ENCODE measurements around the gene WAPL.

Gene WAPL

GRCh38 chr10:86483664-86484063 is 37.9 kb downstream of the WAPL start:
- H3K27ac ChIP-seq (ENCODE audit: low read depth, low read length) = no peak overlapping the region
- H3K4me2 ChIP-seq (ENCODE audit: low read length) = no peak overlapping the region
- no peak overlapping the region for H3K18ac ChIP-seq (ENCODE audit: low read length)
- H3K36me3 ChIP-seq (ENCODE audit: control insufficient read depth, insufficient read depth, low read length) = peaks cover 2% of the 10 kb centered on the region
- no peaks in the 10 kb centered on the region for H3K4me1 ChIP-seq (ENCODE audit: control insufficient read depth, low read depth, low read length)
- H2BK5ac ChIP-seq (ENCODE audit: low read length) = no peak overlapping the region
- no peak overlapping the region for H4K5ac ChIP-seq (ENCODE audit: low read length)
- H3K27me3 ChIP-seq (ENCODE audit: insufficient read depth, low read length, poor library complexity) = no peaks in the 10 kb centered on the region
- DNase-seq = no peak
- H3K23ac ChIP-seq (ENCODE audit: low read length) = no peak overlapping the region
- no peak overlapping the region for H3K9ac ChIP-seq (ENCODE audit: low read length)
- H3K56ac ChIP-seq (ENCODE audit: low read length) = no peak overlapping the region
- no peak overlapping the region for H3K4me3 ChIP-seq (ENCODE audit: low read length)
- H2AK5ac ChIP-seq (ENCODE audit: low read length) = no peak overlapping the region
- no peak overlapping the region for H4K8ac ChIP-seq (ENCODE audit: low read depth, low read length)
- no peak overlapping the region for H3K4ac ChIP-seq (ENCODE audit: low read depth, low read length)
- H2BK15ac ChIP-seq (replicated peaks; ENCODE audit: low read depth) = no peak overlapping the region
- H3K79me1 ChIP-seq (ENCODE audit: low read length) = peaks cover 7% of the 10 kb centered on the region
- H2BK120ac ChIP-seq (ENCODE audit: low read depth, low read length) = no peak overlapping the region
- whole genome bisulfite sequencing (ENCODE audit: extremely low coverage, insufficient coverage, low lambda C conversion rate) = no CpG with 5 or more reads among the region's 8 CpGs
- peaks cover 3% of the 10 kb centered on the region for H3K79me2 ChIP-seq (ENCODE audit: control insufficient read depth, insufficient read depth, low read length)

DNA sequence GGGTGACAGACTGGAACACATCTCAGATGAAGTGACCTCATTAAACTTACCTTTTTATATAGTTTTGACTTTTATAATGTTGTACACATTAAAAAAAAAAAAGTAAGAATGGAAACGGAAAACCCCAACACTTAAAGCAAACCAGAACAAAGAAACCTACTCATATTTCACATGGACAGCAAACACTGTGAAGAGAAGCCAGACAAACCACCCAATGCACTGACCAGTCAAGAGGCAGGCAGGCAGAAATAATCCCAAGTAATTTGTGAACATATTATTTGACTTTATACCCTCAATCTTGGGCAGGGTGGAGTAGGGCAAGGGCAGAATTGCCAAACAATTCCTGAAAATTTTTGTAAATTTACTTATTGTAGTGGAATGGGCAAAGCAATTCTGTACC is 39.8 kb downstream of the WAPL start:
- H3K9ac ChIP-seq (ENCODE audit: low read length) = no peak overlapping the region
- H3K4me1 ChIP-seq (ENCODE audit: control insufficient read depth, low read depth, low read length) = no peaks in the 10 kb centered on the region
- H3K4ac ChIP-seq (ENCODE audit: low read depth, low read length) = no peak overlapping the region
- H3K36me3 ChIP-seq (ENCODE audit: control insufficient read depth, insufficient read depth, low read length) = no peaks in the 10 kb centered on the region
- H3K79me1 ChIP-seq (ENCODE audit: low read length) = peaks cover 3% of the 10 kb centered on the region
- H3K56ac ChIP-seq (ENCODE audit: low read length) = no peak overlapping the region
- H3K4me2 ChIP-seq (ENCODE audit: low read length) = no peak overlapping the region
- H3K27ac ChIP-seq (ENCODE audit: low read depth, low read length) = no peak overlapping the region
- H2BK120ac ChIP-seq (ENCODE audit: low read depth, low read length) = no peak overlapping the region
- no peak overlapping the region for H2AK5ac ChIP-seq (ENCODE audit: low read length)
- H3K23ac ChIP-seq (ENCODE audit: low read length) = no peak overlapping the region
- H3K4me3 ChIP-seq (ENCODE audit: low read length) = no peak overlapping the region
- no peak overlapping the region for H3K18ac ChIP-seq (ENCODE audit: low read length)
- no CpG with 5 or more reads among the region's 1 CpG for WGBS (ENCODE audit: extremely low coverage, insufficient coverage, low lambda C conversion rate)
- H4K8ac ChIP-seq (ENCODE audit: low read depth, low read length) = no peak overlapping the region
- no peak for DNase-seq
- H4K5ac ChIP-seq (ENCODE audit: low read length) = no peak overlapping the region
- no peak overlapping the region for H2BK5ac ChIP-seq (ENCODE audit: low read length)
- H2BK15ac ChIP-seq (replicated peaks; ENCODE audit: low read depth) = no peak overlapping the region
- H3K79me2 ChIP-seq (ENCODE audit: control insufficient read depth, insufficient read depth, low read length) = no peaks in the 10 kb centered on the region
- no peaks in the 10 kb centered on the region for H3K27me3 ChIP-seq (ENCODE audit: insufficient read depth, low read length, poor library complexity)

DNA sequence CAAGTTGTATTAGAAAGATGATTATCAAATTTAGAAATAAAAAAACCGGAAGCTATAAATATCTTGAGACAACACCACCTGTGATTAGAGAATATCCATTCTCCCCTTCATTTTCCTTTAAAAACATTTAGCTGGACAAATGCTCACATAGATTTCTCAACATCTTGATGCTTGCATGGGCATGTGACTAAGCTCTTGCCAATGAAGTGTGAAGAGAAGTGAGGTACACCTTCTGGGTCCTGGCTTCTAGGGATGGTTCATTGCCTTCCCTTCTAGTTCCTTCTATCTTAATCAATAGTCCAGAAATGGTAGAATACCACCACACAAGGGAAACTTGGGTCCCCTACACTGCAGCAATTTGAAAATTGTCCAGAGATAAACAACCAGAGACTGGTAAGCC is 41.0 kb downstream of the WAPL start:
- Histone ChIP-seq H4K5ac (ENCODE audit: low read length) (no peak overlapping the region), H3K4ac (ENCODE audit: low read depth, low read length) (no peak overlapping the region), H3K23ac (ENCODE audit: low read length) (no peak overlapping the region), H3K79me1 (ENCODE audit: low read length) (peaks cover 3% of the 10 kb centered on the region), H2BK120ac (ENCODE audit: low read depth, low read length) (no peak overlapping the region), H3K27me3 (ENCODE audit: insufficient read depth, low read length, poor library complexity) (no peaks in the 10 kb centered on the region), H3K79me2 (ENCODE audit: control insufficient read depth, insufficient read depth, low read length) (no peaks in the 10 kb centered on the region), H3K36me3 (ENCODE audit: control insufficient read depth, insufficient read depth, low read length) (no peaks in the 10 kb centered on the region), H3K18ac (ENCODE audit: low read length) (no peak overlapping the region), H2AK5ac (ENCODE audit: low read length) (no peak overlapping the region), H2BK15ac (replicated peaks; ENCODE audit: low read depth) (no peak overlapping the region), H4K8ac (ENCODE audit: low read depth, low read length) (no peak overlapping the region), H3K56ac (ENCODE audit: low read length) (no peak overlapping the region), H3K4me2 (ENCODE audit: low read length) (no peak overlapping the region), H3K9ac (ENCODE audit: low read length) (no peak overlapping the region), H2BK5ac (ENCODE audit: low read length) (no peak overlapping the region), H3K4me1 (ENCODE audit: control insufficient read depth, low read depth, low read length) (no peaks in the 10 kb centered on the region), H3K27ac (ENCODE audit: low read depth, low read length) (no peak overlapping the region), H3K4me3 (ENCODE audit: low read length) (no peak overlapping the region)
- no peak for DNase-seq
- no CpG with 5 or more reads among the region's 1 CpG for WGBS (ENCODE audit: extremely low coverage, insufficient coverage, low lambda C conversion rate)

DNA sequence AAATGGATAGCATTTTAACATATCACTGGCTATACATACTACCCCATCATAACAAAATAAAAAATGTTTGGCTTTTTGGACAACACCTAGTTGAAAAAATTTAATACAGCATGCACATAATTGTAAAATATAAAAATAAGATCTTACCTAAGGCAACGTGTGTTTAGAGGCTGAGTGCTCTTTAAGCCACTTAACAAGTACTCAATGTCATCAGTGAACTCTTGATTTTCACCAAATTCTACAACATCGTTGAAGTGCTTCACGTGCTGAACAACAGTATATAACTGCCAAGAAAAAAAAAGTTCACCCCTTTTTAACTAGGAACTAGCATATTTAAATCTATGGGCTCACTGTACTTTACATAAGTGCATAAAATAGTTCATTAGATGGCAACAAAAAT is 49.5 kb downstream of the WAPL start:
- Histone ChIP-seq H3K4me2 (ENCODE audit: low read length) (no peak overlapping the region), H3K79me2 (ENCODE audit: control insufficient read depth, insufficient read depth, low read length) (no peaks in the 10 kb centered on the region), H2BK120ac (ENCODE audit: low read depth, low read length) (no peak overlapping the region), H3K79me1 (ENCODE audit: low read length) (peaks cover 2% of the 10 kb centered on the region), H4K5ac (ENCODE audit: low read length) (no peak overlapping the region), H3K27me3 (ENCODE audit: insufficient read depth, low read length, poor library complexity) (no peaks in the 10 kb centered on the region), H3K56ac (ENCODE audit: low read length) (no peak overlapping the region), H3K27ac (ENCODE audit: low read depth, low read length) (no peak overlapping the region), H3K4me1 (ENCODE audit: control insufficient read depth, low read depth, low read length) (no peaks in the 10 kb centered on the region), H3K4me3 (ENCODE audit: low read length) (no peak overlapping the region), H2BK5ac (ENCODE audit: low read length) (no peak overlapping the region), H3K9ac (ENCODE audit: low read length) (no peak overlapping the region), H2AK5ac (ENCODE audit: low read length) (no peak overlapping the region), H4K8ac (ENCODE audit: low read depth, low read length) (no peak overlapping the region), H2BK15ac (replicated peaks; ENCODE audit: low read depth) (no peak overlapping the region), H3K23ac (ENCODE audit: low read length) (no peak overlapping the region), H3K4ac (ENCODE audit: low read depth, low read length) (no peak overlapping the region), H3K36me3 (ENCODE audit: control insufficient read depth, insufficient read depth, low read length) (peaks cover 2% of the 10 kb centered on the region), H3K18ac (ENCODE audit: low read length) (no peak overlapping the region)
- WGBS (ENCODE audit: extremely low coverage, insufficient coverage, low lambda C conversion rate) = no CpG with 5 or more reads among the region's 3 CpGs
- DNase-seq = no peak

- no CpG with 5 or more reads among the region's 10 CpGs for WGBS (ENCODE audit: extremely low coverage, insufficient coverage, low lambda C conversion rate)
- Histone ChIP-seq H3K36me3 (ENCODE audit: control insufficient read depth, insufficient read depth, low read length) (no peaks in the 10 kb centered on the region), H3K27ac (ENCODE audit: low read depth, low read length) (no peak overlapping the region)
Observed at GRCh38 chr10:86461963-86462804, 59.4 kb downstream of the WAPL start.

DNA sequence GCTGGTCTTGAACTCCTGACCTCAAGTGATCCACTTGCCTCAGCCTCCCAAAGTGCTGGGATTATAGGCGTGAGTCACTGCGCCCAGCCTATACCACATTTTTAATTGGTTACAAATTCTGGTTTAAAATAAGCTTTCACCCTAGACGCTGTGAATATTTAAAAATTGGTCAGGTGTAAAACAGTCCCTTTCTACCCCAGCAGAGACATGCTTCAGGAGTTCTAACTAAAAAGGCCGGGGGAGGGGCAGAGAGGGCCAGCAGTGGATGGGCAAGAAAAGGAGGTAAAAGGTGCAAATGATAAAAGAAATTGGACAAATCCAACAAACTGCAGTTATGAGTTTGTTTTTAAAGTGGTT is 70.0 kb downstream of the WAPL start:
- Histone ChIP-seq H3K4me3 (ENCODE audit: low read length) (no peak overlapping the region), H3K36me3 (ENCODE audit: control insufficient read depth, insufficient read depth, low read length) (peaks cover 4% of the 10 kb centered on the region), H3K4ac (ENCODE audit: low read depth, low read length) (no peak overlapping the region), H3K18ac (ENCODE audit: low read length) (no peak overlapping the region), H2BK15ac (replicated peaks; ENCODE audit: low read depth) (no peak overlapping the region), H3K23ac (ENCODE audit: low read length) (no peak overlapping the region), H4K5ac (ENCODE audit: low read length) (no peak overlapping the region), H3K27ac (ENCODE audit: low read depth, low read length) (no peak overlapping the region), H3K4me2 (ENCODE audit: low read length) (no peak overlapping the region), H3K79me1 (ENCODE audit: low read length) (no peaks in the 10 kb centered on the region), H3K4me1 (ENCODE audit: control insufficient read depth, low read depth, low read length) (no peaks in the 10 kb centered on the region), H3K56ac (ENCODE audit: low read length) (no peak overlapping the region), H3K27me3 (ENCODE audit: insufficient read depth, low read length, poor library complexity) (no peaks in the 10 kb centered on the region), H2BK120ac (ENCODE audit: low read depth, low read length) (no peak overlapping the region), H2BK5ac (ENCODE audit: low read length) (no peak overlapping the region), H3K79me2 (ENCODE audit: control insufficient read depth, insufficient read depth, low read length) (no peaks in the 10 kb centered on the region), H2AK5ac (ENCODE audit: low read length) (no peak overlapping the region), H4K8ac (ENCODE audit: low read depth, low read length) (no peak overlapping the region), H3K9ac (ENCODE audit: low read length) (no peak overlapping the region)
- DNase-seq = no peak
- WGBS (ENCODE audit: extremely low coverage, insufficient coverage, low lambda C conversion rate) = no CpG with 5 or more reads among the region's 4 CpGs

More at GRCh38 chr10:86461963-86462804, 59.4 kb downstream of the WAPL start:
- Histone ChIP-seq H2BK15ac (replicated peaks; ENCODE audit: low read depth) (no peak overlapping the region), H3K79me2 (ENCODE audit: control insufficient read depth, insufficient read depth, low read length) (no peaks in the 10 kb centered on the region), H3K79me1 (ENCODE audit: low read length) (no peaks in the 10 kb centered on the region), H3K18ac (ENCODE audit: low read length) (no peak overlapping the region), H3K4me2 (ENCODE audit: low read length) (no peak overlapping the region), H3K4me3 (ENCODE audit: low read length) (no peak overlapping the region), H3K4me1 (ENCODE audit: control insufficient read depth, low read depth, low read length) (no peaks in the 10 kb centered on the region), H4K8ac (ENCODE audit: low read depth, low read length) (no peak overlapping the region), H3K56ac (ENCODE audit: low read length) (no peak overlapping the region), H2AK5ac (ENCODE audit: low read length) (no peak overlapping the region), H4K5ac (ENCODE audit: low read length) (no peak overlapping the region), H3K27me3 (ENCODE audit: insufficient read depth, low read length, poor library complexity) (no peaks in the 10 kb centered on the region), H2BK120ac (ENCODE audit: low read depth, low read length) (no peak overlapping the region), H2BK5ac (ENCODE audit: low read length) (no peak overlapping the region), H3K4ac (ENCODE audit: low read depth, low read length) (no peak overlapping the region), H3K9ac (ENCODE audit: low read length) (no peak overlapping the region), H3K23ac (ENCODE audit: low read length) (no peak overlapping the region)
- peak; percentile 5 for DNase-seq

Measured in mesendoderm (in vitro differentiated cells).